WTC11 (cell line): Measurements from ENCODE around the gene PHLDB2. TPM values are rescaled to one million over a fixed set of nuclear protein-coding genes. Genes with fewer than 3 reads are reported as not detected.

Experiments used
- ATAC-seq: fragments of 200-7000 bp; cut with Tn5 transposase; 2 replicates; pipeline ENCODE4 v1.10.0; 2021; ENCODE audit warnings: mild to moderate bottlenecking, moderate library complexity
- CTCF ChIA-PET: fragments of 300-600 bp; sonication (Branson Sonifier 250); formaldehyde crosslinking; loops from one replicate; lab custom pipeline; 2021; ENCODE audit warnings: antibody characterized with exemption; lab: Charles Lee
- POLR2A ChIA-PET: fragments of 350-600 bp; sonication (Branson Sonifier 250); formaldehyde crosslinking; loops from one replicate; lab custom pipeline; 2021; ENCODE audit warnings: antibody characterized with exemption; lab: Charles Lee
- DNase-seq: peaks from one replicate; pipeline ENCODE4 v3.0.0; 2021; ENCODE audit warnings: low spot score
- H3K27ac Mint-ChIP-seq: 2 replicates; pipeline ENCODE4 v1.8.0; 2021; ENCODE audit warnings: mixed read lengths
- H3K27me3 Mint-ChIP-seq: 2 replicates; pipeline ENCODE4 v1.8.0; 2021; ENCODE audit warnings: low read depth, mild to moderate bottlenecking, moderate library complexity, mixed read lengths
- H3K36me3 Mint-ChIP-seq: 2 replicates; pipeline ENCODE4 v1.8.0; 2021; ENCODE audit warnings: mixed read lengths
- H3K4me1 Mint-ChIP-seq: 2 replicates; pipeline ENCODE4 v1.8.0; 2022; ENCODE audit warnings: mixed read lengths
- H3K4me3 Mint-ChIP-seq: 2 replicates; pipeline ENCODE4 v1.8.0; 2021; ENCODE audit warnings: mild to moderate bottlenecking, moderate library complexity, mixed read lengths
- H3K9me3 Mint-ChIP-seq: 2 replicates; pipeline ENCODE4 v1.8.0; 2021; ENCODE audit warnings: mixed read lengths
- ATF1 ChIP-seq: sonication (generic); formaldehyde crosslinking; IDR thresholded peaks from 2 replicates; pipeline ENCODE4 v1.8.1; 2023; ENCODE audit warnings: mild to moderate bottlenecking, moderate library complexity, missing genetic modification reagents
- CREB1 ChIP-seq: sonication (generic); formaldehyde crosslinking; IDR thresholded peaks from 2 replicates; pipeline ENCODE4 v1.8.0; 2023; ENCODE audit warnings: mild to moderate bottlenecking, missing genetic modification reagents
- ELF4 ChIP-seq: sonication (generic); formaldehyde crosslinking; IDR thresholded peaks from 2 replicates; pipeline ENCODE4 v1.8.1; 2022; ENCODE audit warnings: low read depth, mild to moderate bottlenecking, moderate library complexity, missing genetic modification reagents
- GABPB1 ChIP-seq: sonication (generic); formaldehyde crosslinking; IDR thresholded peaks from 2 replicates; pipeline ENCODE4 v1.8.1; 2023; ENCODE audit warnings: mild to moderate bottlenecking, missing genetic modification reagents
- GTF2I ChIP-seq: fragments of 250-450 bp; sonication (Bioruptor Pico); conservative IDR thresholded peaks from 2 replicates; pipeline ENCODE4 v1.4.0; 2021; ENCODE audit warnings: mild to moderate bottlenecking
- IRF2 ChIP-seq: sonication (generic); formaldehyde crosslinking; IDR thresholded peaks from 2 replicates; pipeline ENCODE4 v1.8.0; 2022; ENCODE audit warnings: low read depth, missing genetic modification reagents, borderline replicate concordance
- JUN ChIP-seq: sonication (generic); formaldehyde crosslinking; IDR thresholded peaks from 2 replicates; pipeline ENCODE4 v1.8.0; 2023; ENCODE audit warnings: mild to moderate bottlenecking, missing genetic modification reagents
- MXD4 ChIP-seq: fragments of 250-450 bp; sonication (Bioruptor Pico); IDR thresholded peaks from 2 replicates; pipeline ENCODE4 v1.8.0; 2021; ENCODE audit warnings: mild to moderate bottlenecking, moderate library complexity, borderline replicate concordance
- NFATC4 ChIP-seq: fragments of 250-450 bp; sonication (Bioruptor Pico); IDR thresholded peaks from 2 replicates; pipeline ENCODE4 v1.9.0; 2021; ENCODE audit warnings: mild to moderate bottlenecking
- OVOL2 ChIP-seq: fragments of 250-450 bp; sonication (Bioruptor Pico); IDR thresholded peaks from 2 replicates; pipeline ENCODE4 v1.9.0; 2021; ENCODE audit warnings: mild to moderate bottlenecking, borderline replicate concordance
- TP53 ChIP-seq: sonication (generic); formaldehyde crosslinking; IDR thresholded peaks from 2 replicates; pipeline ENCODE4 v1.8.1; 2023; ENCODE audit warnings: mild to moderate bottlenecking, missing genetic modification reagents
- USF1 ChIP-seq: sonication (generic); formaldehyde crosslinking; IDR thresholded peaks from 2 replicates; pipeline ENCODE4 v1.8.0; 2022; ENCODE audit warnings: mild to moderate bottlenecking, missing genetic modification reagents
- USF2 ChIP-seq: sonication (generic); formaldehyde crosslinking; IDR thresholded peaks from 2 replicates; pipeline ENCODE4 v1.8.1; 2023; ENCODE audit warnings: mild to moderate bottlenecking, missing genetic modification reagents, moderate library complexity
- ZNF121 ChIP-seq: sonication (generic); formaldehyde crosslinking; IDR thresholded peaks from 2 replicates; pipeline ENCODE4 v1.8.0; 2023; ENCODE audit warnings: missing genetic modification reagents
- ZNF138 ChIP-seq: sonication (generic); formaldehyde crosslinking; conservative IDR thresholded peaks from 2 replicates; pipeline ENCODE4 v1.8.1; 2022; ENCODE audit warnings: mild to moderate bottlenecking, moderate library complexity, missing genetic modification reagents
- ZNF317 ChIP-seq: sonication (generic); formaldehyde crosslinking; IDR thresholded peaks from 2 replicates; pipeline ENCODE4 v1.8.1; 2023; ENCODE audit warnings: low read depth, mild to moderate bottlenecking, moderate library complexity, missing genetic modification reagents, borderline replicate concordance
- ZNF416 ChIP-seq: fragments of 250-450 bp; sonication (Bioruptor Pico); IDR thresholded peaks from 2 replicates; pipeline ENCODE4 v1.9.0; 2021; ENCODE audit warnings: mild to moderate bottlenecking, inconsistent platforms
- ZNF425 ChIP-seq: fragments of 250-450 bp; sonication (Bioruptor Pico); conservative IDR thresholded peaks from 2 replicates; pipeline ENCODE4 v1.9.0; 2021; ENCODE audit warnings: mild to moderate bottlenecking
- total RNA-seq: library from RNA; stranded (reverse); gene quantifications from 3 replicates; pipeline ENCODE4 v1.2.3, GENCODE V29; 2021
- TF ChIP-seq, protein P1 (sequence below): sonication (generic); formaldehyde crosslinking; IDR thresholded peaks from 2 replicates; pipeline ENCODE4 v1.8.1; 2022; ENCODE audit warnings: mild to moderate bottlenecking, moderate library complexity, missing genetic modification reagents
- TF ChIP-seq, protein P2 (sequence below): fragments of 200-600 bp; IDR thresholded peaks from 2 replicates; pipeline ENCODE4 v1.8.0; 2022; ENCODE audit warnings: antibody characterized with exemption
- TF ChIP-seq, protein P3 (sequence below): sonication (generic); formaldehyde crosslinking; IDR thresholded peaks from 2 replicates; pipeline ENCODE4 v1.8.0; 2023; ENCODE audit warnings: missing genetic modification reagents

Gene PHLDB2
- total RNA-seq, 1 experiment from 2014 or later: 40.3 TPM

- TF ChIP-seq, protein P1, sequence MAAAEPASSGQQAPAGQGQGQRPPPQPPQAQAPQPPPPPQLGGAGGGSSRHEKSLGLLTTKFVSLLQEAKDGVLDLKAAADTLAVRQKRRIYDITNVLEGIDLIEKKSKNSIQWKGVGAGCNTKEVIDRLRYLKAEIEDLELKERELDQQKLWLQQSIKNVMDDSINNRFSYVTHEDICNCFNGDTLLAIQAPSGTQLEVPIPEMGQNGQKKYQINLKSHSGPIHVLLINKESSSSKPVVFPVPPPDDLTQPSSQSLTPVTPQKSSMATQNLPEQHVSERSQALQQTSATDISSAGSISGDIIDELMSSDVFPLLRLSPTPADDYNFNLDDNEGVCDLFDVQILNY (CRISPR knock-in tag): no peak
- TF ChIP-seq IRF2 (CRISPR knock-in tag) (no peak), JUN (CRISPR knock-in tag) (no peak), GABPB1 (CRISPR knock-in tag) (no peak)
These were observed 7.5 kb upstream of the PHLDB2 start (continued) for GRCh38 chr3:111851511-111851954.

DNA sequence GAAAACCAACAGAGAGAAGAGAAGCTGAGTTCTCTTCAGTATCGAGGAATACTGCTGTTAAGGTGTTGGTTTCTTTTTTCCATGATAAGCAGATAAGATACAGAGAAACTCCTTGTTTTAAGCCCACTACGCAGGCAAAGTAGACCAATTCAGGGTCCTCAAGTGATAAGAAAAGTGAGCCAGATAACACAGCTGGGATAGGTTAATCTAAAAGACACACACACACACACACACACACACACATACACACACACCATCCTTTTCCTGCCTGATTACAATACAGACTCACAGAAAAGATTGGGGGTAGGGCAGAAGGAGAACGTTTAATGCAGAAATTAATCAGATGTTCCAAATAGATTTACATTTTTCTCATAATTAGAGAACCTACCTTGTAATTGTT is 6.5 kb upstream of the PHLDB2 start:
- CTCF ChIA-PET: no interaction called here
- POLR2A ChIA-PET: no interaction called here
- Mint-ChIP-seq H3K9me3 (no peaks in the 10 kb centered on the region), H3K4me3 (no peak overlapping the region), H3K27me3 (peaks cover 11% of the 10 kb centered on the region), H3K36me3 (no peaks in the 10 kb centered on the region)
- no peak for ATAC-seq
- no peak for TF ChIP-seq USF2
- TF ChIP-seq OVOL2 (CRISPR knock-in tag): no peak
- TF ChIP-seq GTF2I: no peak
- TF ChIP-seq ZNF416: no peak
- no peak for TF ChIP-seq USF1
- no peak for TF ChIP-seq GABPB1 (CRISPR knock-in tag)
- no peak for TF ChIP-seq ZNF317 (CRISPR knock-in tag)
- TF ChIP-seq, protein P2, sequence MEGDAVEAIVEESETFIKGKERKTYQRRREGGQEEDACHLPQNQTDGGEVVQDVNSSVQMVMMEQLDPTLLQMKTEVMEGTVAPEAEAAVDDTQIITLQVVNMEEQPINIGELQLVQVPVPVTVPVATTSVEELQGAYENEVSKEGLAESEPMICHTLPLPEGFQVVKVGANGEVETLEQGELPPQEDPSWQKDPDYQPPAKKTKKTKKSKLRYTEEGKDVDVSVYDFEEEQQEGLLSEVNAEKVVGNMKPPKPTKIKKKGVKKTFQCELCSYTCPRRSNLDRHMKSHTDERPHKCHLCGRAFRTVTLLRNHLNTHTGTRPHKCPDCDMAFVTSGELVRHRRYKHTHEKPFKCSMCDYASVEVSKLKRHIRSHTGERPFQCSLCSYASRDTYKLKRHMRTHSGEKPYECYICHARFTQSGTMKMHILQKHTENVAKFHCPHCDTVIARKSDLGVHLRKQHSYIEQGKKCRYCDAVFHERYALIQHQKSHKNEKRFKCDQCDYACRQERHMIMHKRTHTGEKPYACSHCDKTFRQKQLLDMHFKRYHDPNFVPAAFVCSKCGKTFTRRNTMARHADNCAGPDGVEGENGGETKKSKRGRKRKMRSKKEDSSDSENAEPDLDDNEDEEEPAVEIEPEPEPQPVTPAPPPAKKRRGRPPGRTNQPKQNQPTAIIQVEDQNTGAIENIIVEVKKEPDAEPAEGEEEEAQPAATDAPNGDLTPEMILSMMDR: no peak
- TF ChIP-seq CREB1 (CRISPR knock-in tag): no peak
- TF ChIP-seq MXD4 (CRISPR knock-in tag): no peak
- no peak for TF ChIP-seq TP53
- TF ChIP-seq NFATC4 (CRISPR knock-in tag): no peak
- TF ChIP-seq ZNF425 (CRISPR knock-in tag): no peak
- no peak for TF ChIP-seq ELF4 (CRISPR knock-in tag)
- TF ChIP-seq, protein P3, sequence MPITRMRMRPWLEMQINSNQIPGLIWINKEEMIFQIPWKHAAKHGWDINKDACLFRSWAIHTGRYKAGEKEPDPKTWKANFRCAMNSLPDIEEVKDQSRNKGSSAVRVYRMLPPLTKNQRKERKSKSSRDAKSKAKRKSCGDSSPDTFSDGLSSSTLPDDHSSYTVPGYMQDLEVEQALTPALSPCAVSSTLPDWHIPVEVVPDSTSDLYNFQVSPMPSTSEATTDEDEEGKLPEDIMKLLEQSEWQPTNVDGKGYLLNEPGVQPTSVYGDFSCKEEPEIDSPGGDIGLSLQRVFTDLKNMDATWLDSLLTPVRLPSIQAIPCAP: no peak
- no peak for TF ChIP-seq ZNF121
- no peak for TF ChIP-seq ATF1 (CRISPR knock-in tag)
- TF ChIP-seq ZNF138 (CRISPR knock-in tag): no peak
- TF ChIP-seq, all 79 proteins: peak for 0
- Mint-ChIP-seq H3K4me1 (peaks cover 36% of the 10 kb centered on the region), H3K27ac (no peak overlapping the region)
- DNase-seq: no peak
